Activated naive CD4-positive, alpha-beta T cell treated with anti-CD3 and anti-CD28 coated beads, Interleukin-2, amount 50 U/mL, for 72 hours (primary cell): ENCODE measurements around the gene ITGA1. TPM values are rescaled to one million over a fixed set of nuclear protein-coding genes. Genes with fewer than 3 reads are reported as not detected.

Source experiments
- ATAC-seq, 2 donors: fragments of 150-1000 bp; cut with Tn5 transposase; 2 replicates each; pipeline ENCODE4 v1.10.0; 2021; ENCODE audit warnings: mild to moderate bottlenecking in 2 of 2, moderate library complexity in 2 of 2
- DNase-seq, 2 donors: peaks; one replicate each; pipeline ENCODE4 v3.0.0; 2021 to 2022; ENCODE audit warnings: low spot score in 2 of 2
- H3K27ac Mint-ChIP-seq, 2 donors: one replicate each; pipeline ENCODE4 v1.8.0; 2022; ENCODE audit warnings: mild to moderate bottlenecking in 2 of 2, mixed read lengths in 2 of 2
- H3K36me3 Mint-ChIP-seq, 2 donors: one replicate each; pipeline ENCODE4 v1.8.0; 2022; ENCODE audit warnings: mixed read lengths in 2 of 2
- H3K9me3 Mint-ChIP-seq, 2 donors: one replicate each; pipeline ENCODE4 v1.8.0; 2022; ENCODE audit warnings: mixed read lengths in 2 of 2
- total RNA-seq, 2 donors: library from RNA; stranded (reverse); gene quantifications; one replicate each; pipeline ENCODE4 v1.2.3, GENCODE V29; 2022

The ITGA1 gene
- total RNA-seq, 2 donors from 2014 or later = 6.0 TPM

DNA sequence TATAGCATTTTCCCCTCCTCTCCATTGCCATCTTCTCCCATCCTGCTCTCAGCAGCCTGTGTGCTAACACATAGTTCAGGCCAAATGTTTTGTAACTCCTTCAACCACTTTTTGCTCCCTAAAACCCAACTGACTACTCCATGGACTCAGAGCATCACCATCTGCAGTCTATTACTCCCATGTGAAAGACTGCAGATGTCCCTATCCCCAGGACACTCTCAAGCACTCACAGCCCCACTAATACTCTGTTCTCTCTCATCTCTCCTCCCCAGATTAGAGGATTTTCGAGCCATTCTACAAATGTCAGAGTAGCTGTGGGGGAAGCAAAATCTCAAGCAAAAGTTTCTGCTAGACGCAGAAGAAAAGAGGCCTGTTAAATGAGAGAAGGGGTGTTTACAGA, 99.3 kb downstream of the ITGA1 start:
- H3K9me3 Mint-ChIP-seq = no peaks in the 10 kb centered on the region
- H3K36me3 Mint-ChIP-seq = peaks cover 0 to 7% of the 10 kb centered on the region in 2 donors
- no peak overlapping the region for H3K27ac Mint-ChIP-seq
- ATAC-seq (no peak), DNase-seq (no peak)

DNA sequence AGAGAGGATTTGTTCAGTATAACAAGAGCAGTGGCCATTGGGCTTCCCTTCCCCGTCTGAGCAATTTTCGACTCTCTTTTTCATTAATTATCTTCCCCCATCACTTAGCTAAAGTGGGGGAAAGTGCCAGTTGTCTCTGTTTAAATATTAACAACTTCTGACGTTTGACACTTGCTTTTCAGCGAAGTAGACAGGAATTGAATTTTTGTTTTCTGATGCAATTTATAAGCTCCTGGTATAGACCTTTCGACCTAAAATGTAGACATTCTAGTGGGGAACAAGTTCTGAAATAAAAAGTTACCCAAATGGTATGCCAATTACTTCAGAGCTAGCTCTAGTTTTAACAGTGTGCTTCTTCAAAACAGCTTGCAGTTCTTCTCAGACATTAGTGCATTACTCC, 100.6 kb downstream of the ITGA1 start:
- Mint-ChIP-seq H3K27ac (no peak overlapping the region), H3K9me3 (no peaks in the 10 kb centered on the region), H3K36me3 (peaks cover 0 to 7% of the 10 kb centered on the region in 2 donors)
- DNase-seq (no peak), ATAC-seq (no peak)

DNA sequence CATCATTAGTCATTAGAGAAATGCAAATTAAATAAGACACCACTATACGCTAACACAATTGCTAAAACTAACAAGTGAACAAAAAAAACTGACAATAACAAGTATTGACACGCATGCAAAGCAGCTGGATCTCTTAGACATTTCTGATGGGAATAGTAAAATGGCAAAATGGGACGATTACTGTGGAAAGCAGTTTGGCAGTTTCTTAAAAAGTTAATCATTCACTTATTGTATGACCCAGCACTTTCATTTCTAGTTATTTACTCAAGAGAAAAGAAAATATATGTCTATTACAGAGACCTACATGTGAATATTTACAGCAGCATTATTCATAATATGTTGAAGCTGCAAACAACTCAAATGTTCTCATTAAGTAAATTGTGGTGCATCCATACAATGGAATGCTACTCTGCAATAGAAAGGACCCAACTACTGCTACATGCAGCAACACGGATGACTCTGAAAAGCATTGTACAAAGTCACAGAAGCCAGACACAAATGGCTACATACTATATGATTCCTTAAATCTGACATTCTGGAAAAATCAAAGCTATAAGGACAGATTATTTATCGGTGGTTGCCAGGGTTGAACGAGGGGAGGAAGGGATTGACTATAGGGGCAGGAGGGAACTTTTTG, 104.6 kb downstream of the ITGA1 start:
- no peaks in the 10 kb centered on the region for H3K9me3 Mint-ChIP-seq
- DNase-seq (no peak), ATAC-seq (no peak)
- H3K27ac Mint-ChIP-seq = no peak overlapping the region
- peaks cover 0 to 7% of the 10 kb centered on the region in 2 donors for H3K36me3 Mint-ChIP-seq

DNA sequence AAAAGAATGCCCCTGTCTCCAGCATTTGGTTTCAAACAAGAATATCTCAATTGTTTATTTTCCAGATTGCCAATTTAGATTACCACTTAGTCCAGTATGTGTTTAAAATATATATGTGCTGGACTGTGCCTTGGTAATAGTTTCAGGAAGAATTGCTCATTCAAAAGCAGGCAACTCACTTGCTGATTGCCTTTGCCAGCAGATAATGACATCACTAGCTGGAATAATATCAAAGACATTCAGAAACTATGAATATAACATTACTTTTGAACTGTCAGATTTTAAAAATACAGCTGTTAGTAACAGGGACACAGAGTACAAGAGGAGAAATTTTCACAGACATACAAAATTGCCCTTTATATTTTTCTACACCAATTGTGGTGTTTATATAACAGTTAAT, 105.4 kb downstream of the ITGA1 start:
- H3K27ac Mint-ChIP-seq = no peak overlapping the region
- DNase-seq (no peak), ATAC-seq (no peak)
- no peaks in the 10 kb centered on the region for H3K9me3 Mint-ChIP-seq
- H3K36me3 Mint-ChIP-seq = peaks cover 0 to under 1% of the 10 kb centered on the region in 2 donors

DNA sequence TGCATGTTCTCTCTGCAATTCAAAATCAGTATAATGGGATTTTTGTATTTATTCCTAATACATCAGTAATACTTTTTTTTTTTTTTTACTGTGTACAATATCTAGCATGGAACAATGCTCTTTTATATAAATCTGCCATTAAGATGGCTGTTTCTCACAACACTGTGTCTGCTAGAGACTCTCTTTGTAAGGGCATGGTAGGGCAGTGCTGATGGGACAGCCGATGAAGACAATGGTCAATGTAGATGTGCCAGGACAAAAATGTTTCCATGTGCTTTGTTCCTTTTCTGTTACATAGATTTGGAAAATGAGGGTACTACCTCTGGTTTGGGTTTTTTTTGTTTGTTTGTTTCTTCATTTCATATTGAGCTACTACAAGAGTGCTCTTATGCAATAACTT, 106.1 kb downstream of the ITGA1 start:
- H3K36me3 Mint-ChIP-seq = no peaks in the 10 kb centered on the region
- H3K9me3 Mint-ChIP-seq = no peaks in the 10 kb centered on the region
- H3K27ac Mint-ChIP-seq = no peak overlapping the region
- no peak for ATAC-seq
- no peak for DNase-seq

DNA sequence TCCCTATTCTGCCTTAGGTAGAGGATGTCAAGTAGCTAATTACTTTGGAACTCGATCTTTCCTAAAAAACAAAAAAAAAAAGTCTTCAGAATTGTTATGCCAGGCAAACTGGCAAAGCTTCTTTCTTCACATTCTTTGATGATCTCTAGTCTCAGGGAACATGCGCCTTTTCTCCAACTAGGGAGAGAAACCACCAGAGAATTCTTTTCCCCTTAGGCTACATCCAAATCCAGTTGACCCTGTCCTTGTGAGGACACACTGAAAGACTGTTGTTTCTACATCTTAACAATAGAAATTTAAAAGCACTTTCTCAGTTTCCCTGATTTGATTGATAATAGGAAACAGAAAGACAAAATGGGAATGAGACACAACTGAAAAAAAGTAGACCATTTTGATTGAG, 106.7 kb downstream of the ITGA1 start:
- H3K36me3 Mint-ChIP-seq = no peaks in the 10 kb centered on the region
- H3K9me3 Mint-ChIP-seq = no peaks in the 10 kb centered on the region
- no peak overlapping the region for H3K27ac Mint-ChIP-seq
- ATAC-seq (no peak), DNase-seq (no peak)

DNA sequence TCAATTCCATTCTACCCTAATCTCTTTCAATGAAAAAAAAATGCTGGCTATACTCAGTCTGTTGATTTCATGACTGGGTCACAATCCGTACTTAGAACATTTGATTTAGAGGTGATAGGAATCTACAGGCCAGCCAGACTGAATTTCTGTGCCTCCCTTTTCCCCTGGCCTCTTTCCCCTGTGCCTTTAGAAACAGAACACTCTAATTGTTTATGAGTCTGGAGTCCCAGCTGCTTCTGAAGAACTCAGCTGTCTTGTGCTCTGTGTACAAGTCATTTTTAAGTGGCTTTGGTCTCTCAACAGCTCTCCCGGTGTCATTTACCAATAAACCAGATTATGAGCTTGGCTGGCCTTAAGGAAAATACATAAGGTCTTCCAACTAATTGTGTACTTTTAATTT, 107.4 kb downstream of the ITGA1 start:
- Mint-ChIP-seq H3K27ac (no peak overlapping the region), H3K36me3 (no peaks in the 10 kb centered on the region), H3K9me3 (no peaks in the 10 kb centered on the region)
- ATAC-seq (no peak), DNase-seq (no peak)

DNA sequence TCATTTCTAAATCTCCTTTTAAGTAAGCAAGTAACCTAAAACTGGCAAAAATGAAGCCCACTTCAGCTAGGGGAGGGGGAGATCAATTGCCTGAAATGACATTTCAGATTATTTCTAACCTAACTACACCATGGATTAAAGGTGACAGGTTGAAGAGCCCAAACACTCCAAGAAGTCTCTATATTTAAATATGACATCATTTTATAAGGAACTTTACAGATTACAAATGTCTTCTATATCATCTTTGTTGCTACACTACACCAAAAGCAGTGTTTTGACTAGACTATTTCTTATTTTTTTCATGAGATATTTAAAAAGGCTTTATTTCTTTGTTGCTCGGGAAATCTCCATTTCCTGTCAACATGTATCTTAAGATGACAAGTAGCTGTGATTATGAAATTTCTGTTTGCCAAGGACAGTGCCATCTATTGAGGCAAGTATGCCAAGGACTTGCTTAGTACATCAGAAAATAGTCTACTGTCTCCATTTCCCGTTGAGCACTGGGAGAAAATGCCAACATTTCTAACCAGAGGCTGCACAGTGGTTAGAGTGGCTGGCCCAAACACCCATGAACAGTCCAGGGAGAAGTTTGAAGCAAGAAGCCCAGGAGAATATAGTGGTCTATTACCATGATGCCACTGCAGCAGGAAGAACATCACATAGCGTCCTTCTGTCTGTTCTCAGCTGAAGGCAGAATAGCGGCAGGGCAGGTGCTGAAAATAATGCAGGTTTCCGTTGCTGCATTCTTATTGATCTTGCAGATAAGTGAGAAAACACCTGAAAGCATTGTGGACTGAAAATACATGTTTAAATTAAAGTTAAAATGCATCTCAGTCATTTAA, 108.1 kb downstream of the ITGA1 start:
- DNase-seq (no peak), ATAC-seq (no peak)
- no peak overlapping the region for H3K27ac Mint-ChIP-seq
- peaks cover 0 to under 1% of the 10 kb centered on the region in 2 donors for H3K9me3 Mint-ChIP-seq
- peaks cover under 1% of the 10 kb centered on the region in 2 donors for H3K36me3 Mint-ChIP-seq

DNA sequence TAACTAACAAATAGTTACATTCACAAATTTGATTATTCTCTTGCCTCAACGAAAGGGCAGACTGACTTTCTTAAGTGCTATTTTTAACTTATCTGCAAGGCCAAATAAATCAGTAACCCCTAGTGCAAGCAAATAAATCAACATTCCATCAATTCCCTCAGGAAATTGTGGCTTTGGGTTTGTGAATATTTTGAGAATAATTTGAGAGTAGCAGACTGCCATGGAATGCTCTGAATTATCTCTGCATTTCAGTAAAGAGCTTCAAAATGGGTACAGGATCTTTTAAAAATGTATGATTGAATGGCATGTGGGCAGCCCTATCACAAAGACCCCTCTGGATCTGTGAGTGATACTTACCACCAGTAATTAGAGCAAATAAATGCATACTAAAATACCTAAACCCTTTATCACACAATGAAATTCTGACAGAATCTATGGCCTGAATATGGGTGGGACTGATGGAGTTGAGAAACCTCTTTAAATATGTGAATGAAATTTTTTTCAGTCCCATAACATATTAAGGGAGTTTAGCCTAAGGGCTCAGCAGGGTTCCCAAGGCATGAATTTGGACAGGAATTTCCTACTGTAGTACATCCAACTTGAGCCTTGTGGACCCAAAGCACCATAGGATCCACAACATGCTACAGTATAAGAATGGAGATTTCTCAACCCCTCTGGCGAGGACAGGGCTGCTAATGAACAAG, 109.0 kb downstream of the ITGA1 start:
- Mint-ChIP-seq H3K27ac (no peak overlapping the region), H3K9me3 (peaks cover 0 to 5% of the 10 kb centered on the region in 2 donors), H3K36me3 (peaks cover 5 to 7% of the 10 kb centered on the region in 2 donors)
- DNase-seq = no peak
- ATAC-seq = no peak

DNA sequence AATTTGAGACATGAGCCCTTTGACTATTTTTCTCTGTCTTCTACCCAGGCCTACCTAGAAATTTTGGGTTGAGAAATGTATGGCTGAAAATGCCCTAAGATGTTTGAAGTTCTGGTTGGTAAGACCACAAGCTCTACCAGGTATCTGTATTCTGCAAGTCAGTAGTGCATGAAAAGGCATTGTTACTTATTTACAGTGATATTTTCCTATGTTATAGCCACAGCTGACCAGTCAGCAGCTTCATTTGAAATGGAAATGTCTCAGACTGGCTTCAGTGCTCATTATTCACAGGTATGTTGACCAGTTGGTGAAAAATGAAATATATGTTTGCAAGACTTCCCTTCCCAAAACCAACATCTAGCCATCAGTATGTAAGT, 109.5 kb downstream of the ITGA1 start:
- Mint-ChIP-seq H3K27ac (no peak overlapping the region), H3K9me3 (peaks cover 0 to 5% of the 10 kb centered on the region in 2 donors), H3K36me3 (peaks cover 5 to 12% of the 10 kb centered on the region in 2 donors)
- ATAC-seq (no peak), DNase-seq (no peak)

DNA sequence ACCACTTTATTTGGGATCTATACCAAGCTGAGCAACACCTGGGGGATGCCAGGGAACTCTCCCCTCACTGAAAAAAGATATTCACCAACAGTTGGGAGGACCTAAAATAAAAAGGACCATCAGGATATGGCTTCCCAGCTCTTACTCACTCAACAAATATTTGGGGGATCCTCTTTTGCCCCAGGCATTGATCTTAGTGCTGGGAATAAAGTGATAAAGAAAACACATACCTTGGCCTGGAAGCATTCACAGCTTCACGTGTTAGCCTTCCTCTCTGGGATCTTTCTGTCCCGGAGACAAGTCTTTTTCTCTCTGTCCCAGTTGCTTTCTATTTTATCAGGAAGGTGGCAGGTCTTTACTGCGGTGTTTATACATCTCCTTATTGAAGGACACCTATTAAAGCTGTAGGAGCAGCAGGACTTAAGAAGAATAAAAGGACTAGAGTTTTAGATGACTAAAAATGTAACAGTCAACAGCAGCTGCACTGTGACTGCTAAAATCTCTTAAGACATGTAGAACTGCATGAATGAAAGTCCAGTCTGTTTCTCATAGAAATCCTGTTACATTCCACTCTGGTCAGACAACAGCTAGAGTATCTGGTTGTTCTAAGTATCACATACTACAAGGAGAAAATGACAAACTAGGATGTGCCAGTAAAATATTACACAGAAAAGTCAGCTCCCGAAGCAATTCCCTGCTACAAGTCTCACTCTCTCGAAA, 111.4 kb downstream of the ITGA1 start:
- peaks cover 11 to 19% of the 10 kb centered on the region in 2 donors for H3K36me3 Mint-ChIP-seq
- peaks cover 0 to 10% of the 10 kb centered on the region in 2 donors for H3K9me3 Mint-ChIP-seq
- DNase-seq (no peak), ATAC-seq (no peak)
- H3K27ac Mint-ChIP-seq = no peak overlapping the region

DNA sequence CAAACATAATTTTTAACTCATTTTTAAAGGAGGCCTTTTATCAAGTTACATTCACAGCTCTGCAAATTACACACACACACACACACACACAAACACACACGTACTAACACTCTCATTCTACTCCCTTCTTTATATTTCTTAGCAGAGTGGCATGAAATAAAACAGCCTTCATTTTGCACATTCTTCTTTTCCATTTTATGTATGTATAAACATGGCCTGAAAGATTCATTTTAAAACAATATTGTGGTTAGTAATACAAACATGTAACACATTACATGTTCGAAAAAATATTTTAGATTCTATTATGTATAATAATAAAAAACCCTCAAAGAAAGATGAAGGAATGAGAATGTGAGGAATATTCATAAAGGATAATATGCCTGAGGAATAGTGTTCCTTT, 115.4 kb downstream of the ITGA1 start:
- no peak for ATAC-seq

DNA sequence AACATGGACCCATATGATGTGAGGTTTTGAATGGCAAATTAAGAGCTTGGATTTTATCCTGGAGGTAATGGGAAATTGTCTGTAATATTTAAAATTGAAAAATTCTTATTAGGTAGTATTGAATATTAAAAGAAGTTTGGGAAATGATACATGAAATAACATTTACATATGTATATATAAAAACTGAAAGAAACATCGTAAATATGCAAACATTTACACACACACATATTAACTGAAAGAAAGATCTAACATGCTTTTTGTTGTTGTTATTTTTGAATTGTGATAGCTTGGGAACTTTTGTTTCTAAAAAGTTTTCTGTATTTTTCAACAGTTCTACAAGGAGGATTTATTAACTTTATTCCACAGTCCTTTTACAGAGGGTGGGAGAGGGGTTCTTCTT, 118.6 kb downstream of the ITGA1 start:
- no peak for ATAC-seq
- no peak for DNase-seq
- Mint-ChIP-seq H3K36me3 (peaks cover 7 to 15% of the 10 kb centered on the region in 2 donors), H3K27ac (no peak overlapping the region), H3K9me3 (peaks cover 0 to 5% of the 10 kb centered on the region in 2 donors)

More for the DNA sequence above, 115.4 kb downstream of the ITGA1 start:
- DNase-seq = no peak
- no peak overlapping the region for H3K27ac Mint-ChIP-seq
- H3K36me3 Mint-ChIP-seq = peaks cover 12 to 19% of the 10 kb centered on the region in 2 donors
- H3K9me3 Mint-ChIP-seq = peaks cover 0 to 10% of the 10 kb centered on the region in 2 donors

DNA sequence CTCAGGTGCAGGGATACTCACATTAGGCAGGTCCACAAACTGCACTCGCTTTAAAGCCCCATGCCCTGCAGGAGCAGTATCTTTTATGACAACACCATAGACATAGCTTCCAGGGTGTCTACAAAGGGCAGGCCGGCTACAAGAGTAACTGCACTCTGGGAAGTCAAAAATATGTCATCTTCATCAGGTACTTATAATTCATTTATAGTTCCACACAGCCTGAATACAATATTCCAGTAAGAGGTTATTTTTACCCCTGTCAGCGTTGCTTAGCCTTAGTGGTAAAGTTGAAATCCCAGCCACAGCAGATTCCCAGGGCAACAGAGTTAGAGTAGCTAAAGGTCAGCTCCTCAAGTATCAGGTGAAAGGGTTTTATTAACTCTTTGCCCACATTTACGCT, 119.1 kb downstream of the ITGA1 start:
- H3K9me3 Mint-ChIP-seq = peaks cover 0 to 5% of the 10 kb centered on the region in 2 donors
- no peak for ATAC-seq
- no peak overlapping the region for H3K27ac Mint-ChIP-seq
- peaks cover 7 to 11% of the 10 kb centered on the region in 2 donors for H3K36me3 Mint-ChIP-seq
- no peak for DNase-seq

DNA sequence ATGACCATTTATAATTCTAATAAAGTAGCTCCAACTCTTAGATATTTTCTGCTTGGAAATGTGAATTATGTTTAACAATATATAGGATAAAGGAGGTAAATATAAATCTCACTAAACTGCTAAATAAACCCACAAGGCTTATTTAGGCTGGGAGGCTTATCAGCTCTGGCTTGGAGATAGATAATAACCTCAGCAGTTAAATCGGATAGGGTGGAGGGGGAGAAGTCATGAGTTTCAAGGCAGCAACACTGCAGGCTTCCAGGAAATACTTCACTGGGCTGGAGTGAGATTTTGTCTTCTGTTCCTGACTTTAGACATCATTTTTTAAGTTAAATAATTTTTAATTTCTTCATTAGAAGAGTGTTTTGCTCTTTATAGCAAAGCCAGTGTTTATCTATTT, 121.5 kb downstream of the ITGA1 start:
- Mint-ChIP-seq H3K9me3 (no peaks in the 10 kb centered on the region), H3K36me3 (peaks cover 0 to under 1% of the 10 kb centered on the region in 2 donors), H3K27ac (no peak overlapping the region)
- no peak for ATAC-seq
- DNase-seq = no peak

DNA sequence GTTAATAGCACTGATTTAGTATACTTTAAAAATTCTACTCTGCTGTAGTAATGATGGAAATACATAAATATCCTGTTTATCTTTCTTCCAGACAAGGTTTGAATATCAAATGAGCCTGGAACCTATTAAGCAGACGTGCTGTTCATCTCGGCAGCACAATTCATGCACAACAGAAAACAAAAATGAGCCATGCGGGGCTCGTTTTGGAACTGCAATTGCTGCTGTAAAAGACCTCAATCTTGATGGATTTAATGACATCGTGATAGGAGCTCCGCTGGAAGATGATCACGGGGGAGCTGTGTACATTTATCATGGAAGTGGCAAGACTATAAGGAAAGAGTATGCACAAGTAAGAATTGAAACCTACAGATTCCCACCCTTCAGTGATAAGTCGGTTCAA, 122.4 kb downstream of the ITGA1 start:
- Mint-ChIP-seq H3K9me3 (no peaks in the 10 kb centered on the region), H3K27ac (no peak overlapping the region), H3K36me3 (no peaks in the 10 kb centered on the region)
- ATAC-seq (no peak), DNase-seq (no peak)
